Stimulated activated CD8-positive, alpha-beta memory T cell treated with anti-CD3 and anti-CD28 coated beads, Interleukin-12 subunit alpha, Interleukin-12 subunit beta, amount 100 ng/mL, for 4 hours (primary cell): ENCODE results near the gene TMEM120B.

Source experiments
- DNase-seq: peaks from one replicate; pipeline ENCODE4 v3.0.0-alpha.2; 2020; ENCODE audit warnings: low read depth

TMEM120B gene

GRCh38 chr12:121819212-121819949 is 106.8 kb downstream of the TMEM120B start:
- DNase-seq, result no peak

DNA sequence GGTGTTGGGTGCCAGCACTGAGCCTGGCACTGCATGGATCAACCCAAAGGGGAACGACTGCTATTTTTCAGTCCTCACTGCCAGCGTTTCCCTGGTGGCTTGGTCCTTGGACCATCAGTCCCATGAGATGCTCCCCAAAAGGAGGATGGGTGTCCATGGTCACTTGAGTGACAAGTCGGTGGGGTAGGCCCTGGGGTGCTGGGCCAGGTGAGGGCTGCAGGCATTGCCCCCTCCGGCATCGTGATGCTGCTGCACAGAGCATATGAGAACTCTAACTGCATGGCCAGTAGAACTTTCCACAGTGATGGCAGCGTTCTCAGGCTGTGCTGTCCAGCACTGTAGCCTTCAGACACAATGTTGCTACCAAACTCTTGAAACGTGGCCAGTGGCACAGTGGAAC is 107.5 kb downstream of the TMEM120B start:
- DNase-seq, result no peak

GRCh38 chr12:121822393-121823100 is 110.0 kb downstream of the TMEM120B start:
- no peak for DNase-seq

GRCh38 chr12:121823101-121823726 is 110.7 kb downstream of the TMEM120B start:
- no peak for DNase-seq

DNA sequence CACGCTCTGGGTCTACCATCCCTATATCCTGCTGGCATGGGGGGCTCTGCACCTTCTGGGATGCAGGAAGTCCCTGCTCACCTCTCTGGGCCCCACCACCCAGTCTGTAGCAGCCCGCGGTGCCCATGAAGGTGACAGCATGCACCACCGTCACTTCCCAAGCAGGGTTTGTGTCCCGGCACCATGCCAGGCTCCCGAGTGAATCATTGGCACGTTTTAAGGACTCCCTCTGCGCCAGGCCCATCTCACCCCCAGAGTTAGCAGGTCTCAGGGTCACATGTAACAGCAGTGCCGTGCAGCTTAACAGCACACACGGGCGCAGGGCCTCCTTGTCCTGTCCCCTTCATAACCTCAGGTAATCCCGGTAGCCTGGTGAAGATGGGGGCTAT is 111.2 kb downstream of the TMEM120B start:
- DNase-seq, result no peak

GRCh38 chr12:121825041-121825523 is 112.5 kb downstream of the TMEM120B start:
- DNase-seq, result no peak

GRCh38 chr12:121826318-121827150 is 114.0 kb downstream of the TMEM120B start:
- DNase-seq, result no peak

DNA sequence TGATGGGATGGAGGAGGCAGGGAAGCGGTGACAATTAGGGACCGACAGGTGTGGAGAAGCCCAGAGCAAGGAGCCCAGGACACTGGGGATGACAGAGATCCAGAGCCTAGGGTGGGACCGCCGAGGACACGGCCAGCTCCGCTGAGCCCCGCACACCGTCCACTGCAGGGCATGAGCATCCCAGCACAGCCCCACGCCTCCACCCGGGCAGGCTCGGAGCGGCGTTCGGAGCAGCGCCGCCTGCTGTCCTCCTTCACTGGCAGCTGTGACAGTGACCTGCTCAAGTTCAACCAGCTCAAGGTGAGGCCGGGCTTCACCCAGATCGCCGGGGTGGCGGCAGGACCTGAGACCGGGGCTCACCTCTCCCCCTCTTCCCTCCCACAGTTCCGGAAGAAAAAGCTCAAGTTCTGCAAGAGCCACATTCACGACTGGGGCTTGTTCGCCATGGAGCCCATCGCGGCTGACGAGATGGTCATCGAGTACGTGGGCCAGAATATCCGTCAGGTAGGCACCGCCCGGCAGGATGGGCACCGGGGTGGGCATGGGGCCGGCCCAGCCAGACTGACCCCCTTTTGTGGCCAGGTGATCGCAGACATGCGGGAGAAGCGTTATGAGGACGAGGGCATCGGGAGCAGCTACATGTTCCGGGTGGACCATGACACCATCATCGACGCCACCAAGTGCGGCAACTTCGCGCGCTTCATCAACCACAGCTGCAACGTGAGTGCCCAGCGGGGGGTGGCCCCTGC is 115.0 kb downstream of the TMEM120B start:
- no peak for DNase-seq

DNA sequence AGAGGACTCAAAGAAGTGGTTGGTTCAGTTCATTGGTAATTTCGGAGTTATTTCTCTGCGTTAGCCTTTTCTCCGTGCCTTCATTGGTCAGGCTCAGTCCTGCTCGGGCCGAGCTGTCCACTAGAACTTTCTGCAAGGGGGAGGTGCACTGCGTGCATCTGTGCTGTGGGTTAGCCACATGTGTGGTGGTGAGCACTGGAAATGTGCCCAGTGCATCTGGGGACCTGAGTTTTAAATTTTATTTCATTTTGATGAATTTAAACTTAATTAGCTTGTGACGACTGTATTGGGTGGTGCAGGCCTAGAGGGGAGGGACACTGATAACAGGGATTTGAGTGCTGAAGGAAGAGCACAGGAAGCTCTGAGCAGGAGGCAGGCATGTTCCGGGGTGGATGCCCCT is 115.8 kb downstream of the TMEM120B start:
- no peak for DNase-seq

DNA sequence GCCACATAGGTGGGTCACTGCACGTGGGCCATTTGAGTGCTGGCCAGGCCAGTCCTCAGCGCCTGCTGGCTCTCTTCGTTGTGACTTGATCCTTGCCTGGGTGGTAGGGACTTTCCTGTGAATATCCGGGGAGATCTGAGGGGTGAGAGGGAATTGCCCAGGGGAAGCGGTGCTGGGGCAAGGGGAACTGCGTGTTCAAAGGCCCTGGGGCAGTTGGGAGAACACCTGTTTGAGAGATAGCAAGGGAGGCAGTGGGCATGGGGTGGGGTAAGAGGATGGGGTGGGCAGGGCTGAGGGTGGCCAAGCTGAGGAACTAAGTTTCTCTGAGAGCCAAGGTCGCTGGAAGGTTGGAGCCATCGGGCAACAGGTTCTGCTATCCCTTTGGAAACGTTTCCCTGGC is 116.3 kb downstream of the TMEM120B start:
- DNase-seq, result no peak

- no peak for DNase-seq
These were observed 116.8 kb downstream of the TMEM120B start for GRCh38 chr12:121829250-121829918.

DNA sequence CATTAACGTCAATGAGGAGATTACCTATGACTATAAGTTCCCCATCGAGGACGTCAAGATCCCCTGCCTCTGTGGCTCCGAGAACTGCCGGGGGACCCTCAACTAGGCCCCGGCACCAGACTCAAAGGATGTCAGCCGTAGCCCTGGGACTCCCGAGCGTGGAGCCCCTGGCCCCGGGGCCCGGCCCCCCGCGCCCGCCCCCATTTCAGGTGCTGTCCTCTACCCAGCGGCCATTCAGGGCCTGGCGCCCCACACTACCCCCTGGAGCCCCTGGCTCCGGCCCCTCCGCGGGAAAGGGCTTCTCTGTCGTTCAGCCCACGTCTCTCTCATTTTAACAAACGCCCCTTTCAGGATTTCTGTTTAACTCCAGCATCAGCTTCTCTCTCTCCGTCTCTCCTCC is 117.6 kb downstream of the TMEM120B start:
- DNase-seq, result no peak

- no peak for DNase-seq
These were observed 118.2 kb downstream of the TMEM120B start for GRCh38 chr12:121830588-121831265.
